ENCODE data around the gene FGF19.

GRCh38 chr11:69655479-69656428 is 48.1 kb downstream of the FGF19 start:
- TF ChIP-seq CTCF (conservative IDR thresholded peaks at IDR 0.05 in 1 of 2, IDR thresholded peaks at IDR 0.05 in 1 of 2; ENCODE audit: low read depth in 1 of 2, low read length in 2 of 2) (no peak), EZH2 (IDR thresholded peaks at IDR 0.05; ENCODE audit: low read length, missing control alignments) (no peak)

All from fibroblast of lung (primary cell).